H1 (cell line): Measurements from ENCODE around the gene PITPNC1. TPM values are rescaled to one million over a fixed set of nuclear protein-coding genes. Genes with fewer than 3 reads are reported as not detected.

Experiments used
- CTCF ChIA-PET: fragments of 300-600 bp; sonication (Branson Sonifier 250); formaldehyde crosslinking; loops from one replicate; lab custom pipeline; 2021; ENCODE audit not compliant: partially characterized antibody; lab: Charles Lee
- POLR2A ChIA-PET: fragments of 300-600 bp; sonication (Branson Sonifier 250); formaldehyde crosslinking; loops from one replicate; lab custom pipeline; 2021; ENCODE audit warnings: inconsistent platforms; ENCODE audit not compliant: partially characterized antibody; lab: Charles Lee
- DNase-seq, 2 experiments: peaks; one replicate each; pipeline versions ENCODE4 v3.0.0 to v3.0.0-alpha.2; 2010 to 2022; ENCODE audit warnings: low spot score in 2 of 2, low read depth in 1 of 2, mixed read lengths in 1 of 2
- FAIRE-seq: peaks from 2 replicates; lab custom pipeline; 2011; peaks lifted over from hg19 to GRCh38; lab: Jason Lieb, UNC
- H2AFZ ChIP-seq: 2 replicates; pipeline ENCODE4 v1.8.1; 2012; ENCODE audit warnings: low read length, inconsistent platforms
- H2AK5ac ChIP-seq: 2 replicates; pipeline ENCODE4 v1.6.1; 2013; ENCODE audit warnings: low read depth, low read length
- H2BK120ac ChIP-seq: replicated peaks from 2 replicates; pipeline ENCODE3; 2013; ENCODE audit warnings: low read depth, low read length, inconsistent platforms
- H2BK12ac ChIP-seq: 2 replicates; pipeline ENCODE4 v1.6.1; 2013; ENCODE audit warnings: low read depth, low read length
- H2BK15ac ChIP-seq: 2 replicates; pipeline ENCODE4 v1.6.1; 2013; ENCODE audit warnings: low read length
- H2BK20ac ChIP-seq: 2 replicates; pipeline ENCODE4 v1.6.1; 2013; ENCODE audit warnings: low read length
- H2BK5ac ChIP-seq: 2 replicates; pipeline ENCODE4 v1.6.1; 2013; ENCODE audit warnings: low read depth, low read length
- H3K14ac ChIP-seq: 2 replicates; pipeline ENCODE4 v1.6.1; 2013; ENCODE audit warnings: inconsistent platforms; ENCODE audit not compliant: insufficient read length
- H3K18ac ChIP-seq: 2 replicates; pipeline ENCODE4 v1.6.1; 2013; ENCODE audit warnings: low read length; ENCODE audit errors: extremely low read depth
- H3K23ac ChIP-seq: 2 replicates; pipeline ENCODE4 v1.6.1; 2013; ENCODE audit warnings: inconsistent platforms; ENCODE audit not compliant: insufficient read length
- H3K23me2 ChIP-seq: 2 replicates; pipeline ENCODE4 v1.6.1; 2013; ENCODE audit warnings: low read depth, low read length
- H3K27ac ChIP-seq: 2 replicates; pipeline ENCODE4 v1.6.1; 2011; ENCODE audit warnings: low read depth, low read length, inconsistent platforms
- H3K27me3 ChIP-seq, 4 experiments: replicated peaks in 1 of 4; 1 replicate in 1 of 4; 2 replicates in 3 of 4; pipeline versions ENCODE4 v1.6.1 to v1.8.1; 2011 to 2013; ENCODE audit warnings: low read length in 3 of 4, mild to moderate bottlenecking in 3 of 4, inconsistent platforms in 2 of 4, mixed read lengths in 2 of 4, moderate library complexity in 1 of 4; ENCODE audit not compliant: control insufficient read depth in 3 of 4, insufficient read depth in 3 of 4; ENCODE audit errors: extremely low read depth in 1 of 4
- H3K36me3 ChIP-seq, 4 experiments: 2 replicates each; pipeline versions ENCODE4 v1.6.1 to v1.8.1; 2011 to 2013; ENCODE audit warnings: mild to moderate bottlenecking in 4 of 4, low read length in 3 of 4, moderate library complexity in 2 of 4, control low read depth in 1 of 4, inconsistent platforms in 1 of 4; ENCODE audit not compliant: insufficient read depth in 4 of 4, control insufficient read depth in 2 of 4
- H3K4ac ChIP-seq: replicated peaks from 2 replicates; pipeline ENCODE3; 2013; ENCODE audit warnings: low read length, low read depth, mixed read lengths, inconsistent platforms; ENCODE audit not compliant: insufficient read length
- H3K4me1 ChIP-seq, 4 experiments: replicated peaks in 1 of 4; 1 replicate in 1 of 4; 2 replicates in 3 of 4; pipeline versions ENCODE4 v1.6.1 to v1.8.1; 2011 to 2013; ENCODE audit warnings: low read length in 3 of 4, inconsistent platforms in 2 of 4, mixed read lengths in 1 of 4; ENCODE audit not compliant: insufficient read depth in 4 of 4, control insufficient read depth in 3 of 4
- H3K4me2 ChIP-seq, 2 experiments: 2 replicates each; pipeline versions ENCODE4 v1.6.1 to v1.8.1; 2011 to 2013; ENCODE audit warnings: low read depth in 2 of 2, low read length in 2 of 2, control low read depth in 1 of 2, inconsistent platforms in 1 of 2, mild to moderate bottlenecking in 1 of 2; ENCODE audit not compliant: insufficient read depth in 1 of 2
- H3K4me3 ChIP-seq, 4 experiments: fragments of 200-600, 300-600 bp in 1 of 4; sonication (generic), shearing (Covaris generic), sonication (Bioruptor Twin) in 1 of 4; 2 replicates each; pipeline versions ENCODE4 v1.5.1 to v1.8.1; 2011 to 2016; ENCODE audit warnings: low read length in 4 of 4, low read depth in 3 of 4, control low read depth in 2 of 4, inconsistent platforms in 2 of 4, mild to moderate bottlenecking in 2 of 4, mixed read lengths in 1 of 4, moderate library complexity in 1 of 4; ENCODE audit not compliant: insufficient read depth in 2 of 4; ENCODE audit errors: extremely low read depth in 1 of 4
- H3K56ac ChIP-seq: replicated peaks from 2 replicates; pipeline ENCODE3; 2013; ENCODE audit warnings: low read depth, mild to moderate bottlenecking, mixed read lengths, low read length, inconsistent platforms; ENCODE audit not compliant: insufficient read length
- H3K79me1 ChIP-seq: 2 replicates; pipeline ENCODE4 v1.6.1; 2013; ENCODE audit warnings: low read depth, low read length, control low read depth
- H3K79me2 ChIP-seq, 2 experiments: 2 replicates each; pipeline versions ENCODE4 v1.6.1 to v1.8.1; 2012 to 2013; ENCODE audit warnings: low read length in 2 of 2, mild to moderate bottlenecking in 2 of 2, inconsistent platforms in 1 of 2; ENCODE audit not compliant: insufficient read depth in 2 of 2, control insufficient read depth in 1 of 2
- H3K9ac ChIP-seq, 4 experiments: replicated peaks in 1 of 4; 1 replicate in 1 of 4; 2 replicates in 3 of 4; pipeline versions ENCODE4 v1.6.1 to v1.8.1; 2011 to 2013; ENCODE audit warnings: low read depth in 3 of 4, low read length in 3 of 4, control low read depth in 2 of 4, mild to moderate bottlenecking in 2 of 4, moderate library complexity in 2 of 4, inconsistent platforms in 1 of 4; ENCODE audit errors: extremely low read depth in 1 of 4
- H3K9me3 ChIP-seq, 2 experiments: 2 replicates each; pipeline versions ENCODE4 v1.6.1 to v1.8.1; 2012 to 2013; ENCODE audit warnings: mild to moderate bottlenecking in 2 of 2, moderate library complexity in 2 of 2, control low read depth in 1 of 2, inconsistent platforms in 1 of 2, low read depth in 1 of 2, low read length in 1 of 2, mixed read lengths in 1 of 2; ENCODE audit not compliant: insufficient read depth in 2 of 2
- H4K20me1 ChIP-seq, 2 experiments: replicated peaks in 1 of 2; 2 replicates each; pipeline versions ENCODE3 to v1.8.1; 2011 to 2013; ENCODE audit warnings: inconsistent platforms in 2 of 2, low read length in 2 of 2, mild to moderate bottlenecking in 1 of 2; ENCODE audit not compliant: insufficient read depth in 2 of 2, control insufficient read depth in 1 of 2
- H4K5ac ChIP-seq: 2 replicates; pipeline ENCODE4 v1.6.1; 2013; ENCODE audit warnings: low read length, low read depth, mixed read lengths, inconsistent platforms; ENCODE audit not compliant: insufficient read length
- H4K8ac ChIP-seq: 2 replicates; pipeline ENCODE4 v1.8.0; 2013; ENCODE audit warnings: mild to moderate bottlenecking, moderate library complexity, low read length, inconsistent platforms; ENCODE audit not compliant: insufficient read depth; ENCODE audit errors: extremely low read depth
- H4K91ac ChIP-seq: replicated peaks from 2 replicates; pipeline ENCODE3; 2013; ENCODE audit warnings: low read length, mixed read lengths, inconsistent platforms; ENCODE audit not compliant: insufficient read length
- JUND ChIP-seq: IDR thresholded peaks from 2 replicates; pipeline ENCODE4 v1.6.1; 2011; ENCODE audit warnings: mild to moderate bottlenecking, improper control_type of control experiment, low read length
- TAF1 ChIP-seq: IDR thresholded peaks from 2 replicates; pipeline ENCODE4 v1.6.1; 2011; ENCODE audit warnings: mild to moderate bottlenecking, low read depth, low read length
- WGBS, 2 experiments: shearing (Covaris generic) in 1 of 2; methylation state at CpG; one replicate each; pipeline versions ENCODE4 v1.1.6 to v1.1.7; 2013 to 2015; ENCODE audit warnings: low lambda C conversion rate in 2 of 2, mixed read lengths in 2 of 2, inconsistent platforms in 1 of 2, low coverage in 1 of 2, missing lambda C conversion rate in 1 of 2; ENCODE audit not compliant: insufficient replicate concordance in 2 of 2, insufficient coverage in 1 of 2, insufficient read length in 1 of 2; ENCODE audit errors: extremely low coverage in 1 of 2, missing lambda C conversion rate in 1 of 2; 5-methylcytosine and 5-hydroxymethylcytosine counted together
- polyA plus RNA-seq, 7 experiments: library from polyadenylated mRNA; depleted of rRNA in 3 of 7; stranded (reverse) in 5 of 7; unstranded in 2 of 7; fragments of >200 nt in 5 of 7; fragments of 200-250 nt in 2 of 7; gene quantifications; 1 replicate in 5 of 7; 2 replicates in 1 of 7; 4 replicates in 1 of 7; pipeline versions ENCODE4 v1.2.1 to v1.2.3, GENCODE V29; 2011 to 2013; ENCODE audit warnings: missing spikeins in 2 of 7, mixed read lengths in 2 of 7
- total RNA-seq: library from RNA; stranded (reverse); fragmentation: NEBNext Ultra II Directional; extraction: Animal tissue kit (Norgen Biotek cat#: 25700); gene quantifications from 2 replicates; pipeline ENCODE4 v1.2.1, GENCODE V29; 2021

The PITPNC1 gene
- total and polyA plus RNA-seq, 2 of the 8 experiments (the other 6 are each of a cell fraction or from before 2014, with no cell fraction given), result 17.6 to 54.7 TPM

GRCh38 chr17:67696853-67697498, 319.9 kb downstream of the PITPNC1 start:
- Histone ChIP-seq H2BK20ac (no peak overlapping the region), H4K5ac (no peak overlapping the region), H3K27me3 (no peaks in the 10 kb centered on the region), H2AK5ac (no peak overlapping the region), H2BK12ac (no peak overlapping the region), H3K79me1 (no peaks in the 10 kb centered on the region), H3K36me3 (no peaks in the 10 kb centered on the region), H3K18ac (no peak overlapping the region), H3K9me3 (no peaks in the 10 kb centered on the region), H2BK5ac (no peak overlapping the region), H3K56ac (no peak overlapping the region), H3K4me1 (no peaks in the 10 kb centered on the region; a peak in 1 of 7 replicates), H3K23me2 (no peaks in the 10 kb centered on the region), H3K23ac (no peak overlapping the region), H4K20me1 (no peaks in the 10 kb centered on the region), H3K27ac (no peak overlapping the region), H3K4me3 (no peak overlapping the region), H4K91ac (no peak overlapping the region), H4K8ac (no peak overlapping the region), H2BK120ac (no peak overlapping the region), H2AFZ (no peak overlapping the region), H2BK15ac (no peak overlapping the region), H3K4ac (no peak overlapping the region), H3K79me2 (no peaks in the 10 kb centered on the region), H3K4me2 (no peak overlapping the region), H3K14ac (no peak overlapping the region), H3K9ac (no peak overlapping the region)
- WGBS, 2 experiments, result 89% methylated on average over 4 of the region's 4 CpGs; no CpG with 5 or more reads in 1 of the 2 experiments
- FAIRE-seq (peak; percentile 62), DNase-seq (no peak)
- CTCF ChIA-PET, result interaction anchor here (0.6 to 4.4 kb wide), 4 partner anchors 11 to 350 kb away, joined by 3 to 29 read pairs (median 3); no protein-coding TSS in a partner anchor
- POLR2A ChIA-PET, result no interaction called here
- TF ChIP-seq TAF1, result no peak
- peak; percentile 95 for TF ChIP-seq JUND
- TF ChIP-seq, all 59 proteins: peak for 1
